Measurements from ENCODE around the gene CTRB1. TPM values are rescaled to one million over a fixed set of nuclear protein-coding genes. Genes with fewer than 3 reads are reported as not detected.
A peak's percentile ranks its signal among the peaks of the same experiment; 100 is the strongest.

Gene CTRB1
- total and polyA plus RNA-seq, 2 of the 13 experiments (the other 11 are each of a cell fraction or from before 2014, with no cell fraction given), result not detected

DNA sequence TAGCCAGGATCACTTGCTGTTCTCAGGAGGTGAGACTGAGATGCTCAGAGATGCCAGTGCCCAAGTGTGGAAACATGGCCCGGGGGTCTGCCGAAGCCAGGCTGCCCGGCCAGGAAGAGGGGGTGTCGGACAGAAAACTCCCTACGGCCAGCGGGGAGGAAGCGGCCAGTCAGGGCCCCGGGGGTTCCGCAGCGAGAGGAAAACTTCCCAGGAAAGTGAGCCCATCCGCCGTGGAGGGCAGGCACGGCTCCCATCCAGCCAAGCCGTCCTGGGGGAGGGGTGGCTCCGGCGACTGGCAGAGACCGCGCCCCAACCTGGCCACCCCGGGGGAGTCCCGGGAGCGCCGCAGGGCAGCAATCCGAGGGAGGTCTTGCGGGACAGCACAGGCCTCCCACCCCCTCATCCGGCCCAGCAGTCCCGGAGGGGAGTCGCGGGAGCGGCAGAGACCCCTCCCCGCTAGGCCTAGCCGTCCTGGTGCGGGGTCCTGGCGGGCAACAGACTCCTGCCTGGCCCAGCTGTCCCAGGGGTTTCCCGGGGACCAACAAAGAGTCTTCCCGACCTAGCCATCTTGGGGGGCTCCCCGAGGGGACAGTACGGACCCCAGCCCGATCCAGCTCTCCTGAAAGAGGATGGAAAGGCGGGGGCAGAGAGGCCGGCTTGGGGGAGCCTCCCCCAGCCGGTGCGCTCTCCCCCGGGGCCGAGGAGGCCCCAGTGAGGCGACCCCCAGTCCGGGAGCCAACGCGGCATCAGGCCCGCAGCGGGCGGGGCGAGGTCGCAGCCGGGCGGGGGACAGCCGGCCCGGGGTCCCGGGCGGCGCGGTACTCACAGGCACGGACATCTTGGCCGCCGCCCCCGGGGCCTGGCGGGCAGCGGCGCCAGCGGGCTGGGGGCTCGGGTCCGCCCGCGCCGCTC, 46.5 kb downstream of the CTRB1 start (continued):
- TF ChIP-seq, protein P1, sequence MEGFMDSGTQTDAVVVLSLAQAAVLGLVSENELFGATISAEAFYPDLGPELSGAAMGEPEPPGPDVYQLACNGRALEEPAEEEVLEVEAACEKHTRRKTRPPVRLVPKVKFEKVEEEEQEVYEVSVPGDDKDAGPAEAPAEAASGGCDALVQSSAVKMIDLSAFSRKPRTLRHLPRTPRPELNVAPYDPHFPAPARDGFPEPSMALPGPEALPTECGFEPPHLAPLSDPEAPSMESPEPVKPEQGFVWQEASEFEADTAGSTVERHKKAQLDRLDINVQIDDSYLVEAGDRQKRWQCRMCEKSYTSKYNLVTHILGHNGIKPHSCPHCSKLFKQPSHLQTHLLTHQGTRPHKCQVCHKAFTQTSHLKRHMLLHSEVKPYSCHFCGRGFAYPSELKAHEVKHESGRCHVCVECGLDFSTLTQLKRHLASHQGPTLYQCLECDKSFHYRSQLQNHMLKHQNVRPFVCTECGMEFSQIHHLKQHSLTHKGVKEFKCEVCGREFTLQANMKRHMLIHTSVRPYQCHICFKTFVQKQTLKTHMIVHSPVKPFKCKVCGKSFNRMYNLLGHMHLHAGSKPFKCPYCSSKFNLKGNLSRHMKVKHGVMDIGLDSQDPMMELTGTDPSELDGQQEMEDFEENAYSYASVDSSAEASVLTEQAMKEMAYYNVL (CRISPR knock-in tag; IDR thresholded peaks at IDR 0.05; ENCODE audit: borderline replicate concordance), result 0 out of 2 replicates have a peak, but pooled peaks have one; percentile 25
- TF ChIP-seq ZNF484 (CRISPR knock-in tag; IDR thresholded peaks at IDR 0.05; ENCODE audit: borderline replicate concordance, low read depth) (no peak), TCF7L2 (IDR thresholded peaks at IDR 0.05; ENCODE audit: low read depth, low read length) (no peak), TOE1 (CRISPR knock-in tag; IDR thresholded peaks at IDR 0.05) (no peak), RXRA (CRISPR knock-in tag; IDR thresholded peaks at IDR 0.05) (peak; percentile 26; the same call in 1 of the 2 replicates), HMGA1 (CRISPR knock-in tag; conservative IDR thresholded peaks at IDR 0.05) (no peak), SMAD1 (CRISPR knock-in tag; IDR thresholded peaks at IDR 0.05; ENCODE audit: borderline replicate concordance, low read depth) (no peak), KAT2B (IDR thresholded peaks at IDR 0.05; ENCODE audit: borderline replicate concordance, low read depth, low read length) (no peak), ISX (CRISPR knock-in tag; conservative IDR thresholded peaks at IDR 0.05) (no peak), ZFP36 (IDR thresholded peaks at IDR 0.05; ENCODE audit: borderline replicate concordance, low read depth, low read length, partially characterized antibody) (no peak), FOXM1 (CRISPR knock-in tag; IDR thresholded peaks at IDR 0.05) (no peak), AKAP8 (CRISPR knock-in tag; IDR thresholded peaks at IDR 0.05) (0 out of 2 replicates have a peak, but pooled peaks have one; percentile 19), NRL (CRISPR knock-in tag; IDR thresholded peaks at IDR 0.05; ENCODE audit: borderline replicate concordance) (0 out of 2 replicates have a peak, but pooled peaks have one; percentile 36)
- TF ChIP-seq, protein P2, sequence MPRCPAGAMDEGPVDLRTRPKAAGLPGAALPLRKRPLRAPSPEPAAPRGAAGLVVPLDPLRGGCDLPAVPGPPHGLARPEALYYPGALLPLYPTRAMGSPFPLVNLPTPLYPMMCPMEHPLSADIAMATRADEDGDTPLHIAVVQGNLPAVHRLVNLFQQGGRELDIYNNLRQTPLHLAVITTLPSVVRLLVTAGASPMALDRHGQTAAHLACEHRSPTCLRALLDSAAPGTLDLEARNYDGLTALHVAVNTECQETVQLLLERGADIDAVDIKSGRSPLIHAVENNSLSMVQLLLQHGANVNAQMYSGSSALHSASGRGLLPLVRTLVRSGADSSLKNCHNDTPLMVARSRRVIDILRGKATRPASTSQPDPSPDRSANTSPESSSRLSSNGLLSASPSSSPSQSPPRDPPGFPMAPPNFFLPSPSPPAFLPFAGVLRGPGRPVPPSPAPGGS (CRISPR knock-in tag; IDR thresholded peaks at IDR 0.05), result no peak
- TF ChIP-seq, protein P3, sequence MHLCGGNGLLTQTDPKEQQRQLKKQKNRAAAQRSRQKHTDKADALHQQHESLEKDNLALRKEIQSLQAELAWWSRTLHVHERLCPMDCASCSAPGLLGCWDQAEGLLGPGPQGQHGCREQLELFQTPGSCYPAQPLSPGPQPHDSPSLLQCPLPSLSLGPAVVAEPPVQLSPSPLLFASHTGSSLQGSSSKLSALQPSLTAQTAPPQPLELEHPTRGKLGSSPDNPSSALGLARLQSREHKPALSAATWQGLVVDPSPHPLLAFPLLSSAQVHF (CRISPR knock-in tag; IDR thresholded peaks at IDR 0.05), result no peak
- TF ChIP-seq, protein P4, sequence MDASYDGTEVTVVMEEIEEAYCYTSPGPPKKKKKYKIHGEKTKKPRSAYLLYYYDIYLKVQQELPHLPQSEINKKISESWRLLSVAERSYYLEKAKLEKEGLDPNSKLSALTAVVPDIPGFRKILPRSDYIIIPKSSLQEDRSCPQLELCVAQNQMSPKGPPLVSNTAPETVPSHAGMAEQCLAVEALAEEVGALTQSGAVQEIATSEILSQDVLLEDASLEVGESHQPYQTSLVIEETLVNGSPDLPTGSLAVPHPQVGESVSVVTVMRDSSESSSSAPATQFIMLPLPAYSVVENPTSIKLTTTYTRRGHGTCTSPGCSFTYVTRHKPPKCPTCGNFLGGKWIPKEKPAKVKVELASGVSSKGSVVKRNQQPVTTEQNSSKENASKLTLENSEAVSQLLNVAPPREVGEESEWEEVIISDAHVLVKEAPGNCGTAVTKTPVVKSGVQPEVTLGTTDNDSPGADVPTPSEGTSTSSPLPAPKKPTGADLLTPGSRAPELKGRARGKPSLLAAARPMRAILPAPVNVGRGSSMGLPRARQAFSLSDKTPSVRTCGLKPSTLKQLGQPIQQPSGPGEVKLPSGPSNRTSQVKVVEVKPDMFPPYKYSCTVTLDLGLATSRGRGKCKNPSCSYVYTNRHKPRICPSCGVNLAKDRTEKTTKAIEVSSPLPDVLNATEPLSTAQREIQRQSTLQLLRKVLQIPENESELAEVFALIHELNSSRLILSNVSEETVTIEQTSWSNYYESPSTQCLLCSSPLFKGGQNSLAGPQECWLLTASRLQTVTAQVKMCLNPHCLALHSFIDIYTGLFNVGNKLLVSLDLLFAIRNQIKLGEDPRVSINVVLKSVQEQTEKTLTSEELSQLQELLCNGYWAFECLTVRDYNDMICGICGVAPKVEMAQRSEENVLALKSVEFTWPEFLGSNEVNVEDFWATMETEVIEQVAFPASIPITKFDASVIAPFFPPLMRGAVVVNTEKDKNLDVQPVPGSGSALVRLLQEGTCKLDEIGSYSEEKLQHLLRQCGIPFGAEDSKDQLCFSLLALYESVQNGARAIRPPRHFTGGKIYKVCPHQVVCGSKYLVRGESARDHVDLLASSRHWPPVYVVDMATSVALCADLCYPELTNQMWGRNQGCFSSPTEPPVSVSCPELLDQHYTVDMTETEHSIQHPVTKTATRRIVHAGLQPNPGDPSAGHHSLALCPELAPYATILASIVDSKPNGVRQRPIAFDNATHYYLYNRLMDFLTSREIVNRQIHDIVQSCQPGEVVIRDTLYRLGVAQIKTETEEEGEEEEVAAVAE (CRISPR knock-in tag; IDR thresholded peaks at IDR 0.05; ENCODE audit: borderline replicate concordance), result no peak
- TF ChIP-seq, protein P5, sequence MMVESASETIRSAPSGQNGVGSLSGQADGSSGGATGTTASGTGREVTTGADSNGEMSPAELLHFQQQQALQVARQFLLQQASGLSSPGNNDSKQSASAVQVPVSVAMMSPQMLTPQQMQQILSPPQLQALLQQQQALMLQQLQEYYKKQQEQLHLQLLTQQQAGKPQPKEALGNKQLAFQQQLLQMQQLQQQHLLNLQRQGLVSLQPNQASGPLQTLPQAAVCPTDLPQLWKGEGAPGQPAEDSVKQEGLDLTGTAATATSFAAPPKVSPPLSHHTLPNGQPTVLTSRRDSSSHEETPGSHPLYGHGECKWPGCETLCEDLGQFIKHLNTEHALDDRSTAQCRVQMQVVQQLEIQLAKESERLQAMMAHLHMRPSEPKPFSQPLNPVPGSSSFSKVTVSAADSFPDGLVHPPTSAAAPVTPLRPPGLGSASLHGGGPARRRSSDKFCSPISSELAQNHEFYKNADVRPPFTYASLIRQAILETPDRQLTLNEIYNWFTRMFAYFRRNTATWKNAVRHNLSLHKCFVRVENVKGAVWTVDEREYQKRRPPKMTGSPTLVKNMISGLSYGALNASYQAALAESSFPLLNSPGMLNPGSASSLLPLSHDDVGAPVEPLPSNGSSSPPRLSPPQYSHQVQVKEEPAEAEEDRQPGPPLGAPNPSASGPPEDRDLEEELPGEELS (CRISPR knock-in tag; IDR thresholded peaks at IDR 0.05), result no peak
